Spleen (tissue), 7 donors: ENCODE results near the gene PPP1R9B.

Experiments used
- POLR2A ChIP-seq, 3 donors: fragments of 450-650 bp; IDR thresholded peaks; one replicate each; pipeline ENCODE4 v1.5.1; 2017; ENCODE audit warnings: antibody characterized with exemption in 3 of 3, mild to moderate bottlenecking in 1 of 3
- POLR2AphosphoS5 ChIP-seq, 3 donors: sonication (generic); formaldehyde crosslinking; IDR thresholded peaks; one replicate each; pipeline ENCODE4 v1.5.1; 2017; ENCODE audit warnings: antibody characterized with exemption in 3 of 3
- TF ChIP-seq, protein P1 (sequence below), 11 experiments: fragments of 200-600 bp in 7 of 11; fragments of 450-650 bp in 4 of 11; sonication (generic) in 4 of 11; IDR thresholded peaks in 8 of 11; conservative IDR thresholded peaks in 3 of 11; 1 replicate in 7 of 11; 2 replicates in 4 of 11; pipeline versions ENCODE4 v1.4.0 to v1.8.0; 2016 to 2021; ENCODE audit warnings: antibody characterized with exemption in 11 of 11, inconsistent platforms in 4 of 11, mild to moderate bottlenecking in 1 of 11
- donor health status: DM: no; HTN: no; CAD: no; lungs with moderate emphysema.
- donor health status: DM: no; HTN: no; CAD: no.
- donor health status: DM: no; HTN: no; CAD: no.

DNA sequence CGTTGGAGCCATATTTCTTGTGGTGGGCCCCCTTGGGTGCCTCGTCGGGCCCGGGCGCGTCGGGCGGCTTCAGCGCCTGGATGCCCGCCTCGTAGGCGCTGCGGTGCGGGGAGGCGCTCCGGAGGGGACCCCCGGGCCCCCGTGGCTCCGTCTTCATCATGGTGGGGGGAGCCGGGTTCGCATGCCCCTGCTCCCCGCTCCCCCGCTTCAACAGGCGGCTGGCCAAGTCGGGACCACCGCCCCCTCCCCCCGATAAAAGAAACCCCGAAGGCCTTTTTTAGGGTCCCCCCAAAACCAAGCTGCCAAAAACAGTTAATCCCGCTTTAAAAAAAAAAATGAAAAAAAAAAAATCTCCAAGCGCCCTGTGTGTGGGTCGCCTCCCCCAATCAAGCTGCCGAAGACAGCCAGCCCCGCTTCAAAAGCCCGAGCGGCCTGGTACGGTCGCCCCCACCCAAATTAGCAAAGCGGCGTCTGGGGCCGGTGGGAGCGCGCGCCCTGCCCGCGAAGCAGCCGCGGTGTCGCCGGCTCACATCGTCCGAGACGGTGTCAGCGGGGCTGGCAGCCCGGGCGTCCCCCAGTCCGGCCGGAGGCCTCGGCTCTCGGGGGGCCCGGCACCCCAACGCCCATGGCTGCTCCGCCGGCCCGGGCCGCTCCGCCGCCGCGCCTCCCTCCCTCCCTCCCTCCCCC lies at the start of gene PPP1R9B:
- TF ChIP-seq POLR2A (IDR thresholded peaks at IDR 0.05) (no peak), POLR2AphosphoS5 (IDR thresholded peaks at IDR 0.05) (no peak)
- TF ChIP-seq, protein P1, sequence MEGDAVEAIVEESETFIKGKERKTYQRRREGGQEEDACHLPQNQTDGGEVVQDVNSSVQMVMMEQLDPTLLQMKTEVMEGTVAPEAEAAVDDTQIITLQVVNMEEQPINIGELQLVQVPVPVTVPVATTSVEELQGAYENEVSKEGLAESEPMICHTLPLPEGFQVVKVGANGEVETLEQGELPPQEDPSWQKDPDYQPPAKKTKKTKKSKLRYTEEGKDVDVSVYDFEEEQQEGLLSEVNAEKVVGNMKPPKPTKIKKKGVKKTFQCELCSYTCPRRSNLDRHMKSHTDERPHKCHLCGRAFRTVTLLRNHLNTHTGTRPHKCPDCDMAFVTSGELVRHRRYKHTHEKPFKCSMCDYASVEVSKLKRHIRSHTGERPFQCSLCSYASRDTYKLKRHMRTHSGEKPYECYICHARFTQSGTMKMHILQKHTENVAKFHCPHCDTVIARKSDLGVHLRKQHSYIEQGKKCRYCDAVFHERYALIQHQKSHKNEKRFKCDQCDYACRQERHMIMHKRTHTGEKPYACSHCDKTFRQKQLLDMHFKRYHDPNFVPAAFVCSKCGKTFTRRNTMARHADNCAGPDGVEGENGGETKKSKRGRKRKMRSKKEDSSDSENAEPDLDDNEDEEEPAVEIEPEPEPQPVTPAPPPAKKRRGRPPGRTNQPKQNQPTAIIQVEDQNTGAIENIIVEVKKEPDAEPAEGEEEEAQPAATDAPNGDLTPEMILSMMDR (IDR thresholded peaks at IDR 0.05 in 8 of 11, conservative IDR thresholded peaks at IDR 0.05 in 3 of 11) = no peak
